C4-2B (cell line): Measurements from ENCODE around the gene MATN1.

Source experiments
- ZFX ChIP-seq: fragments of 450-650 bp; IDR thresholded peaks from 2 replicates; pipeline ENCODE4 v1.6.1; 2017
- TF ChIP-seq, protein P1 (sequence below): fragments of 450-650 bp; conservative IDR thresholded peaks from 2 replicates; pipeline ENCODE4 v1.5.1; 2017; ENCODE audit warnings: mild to moderate bottlenecking

- TF ChIP-seq, protein P1, sequence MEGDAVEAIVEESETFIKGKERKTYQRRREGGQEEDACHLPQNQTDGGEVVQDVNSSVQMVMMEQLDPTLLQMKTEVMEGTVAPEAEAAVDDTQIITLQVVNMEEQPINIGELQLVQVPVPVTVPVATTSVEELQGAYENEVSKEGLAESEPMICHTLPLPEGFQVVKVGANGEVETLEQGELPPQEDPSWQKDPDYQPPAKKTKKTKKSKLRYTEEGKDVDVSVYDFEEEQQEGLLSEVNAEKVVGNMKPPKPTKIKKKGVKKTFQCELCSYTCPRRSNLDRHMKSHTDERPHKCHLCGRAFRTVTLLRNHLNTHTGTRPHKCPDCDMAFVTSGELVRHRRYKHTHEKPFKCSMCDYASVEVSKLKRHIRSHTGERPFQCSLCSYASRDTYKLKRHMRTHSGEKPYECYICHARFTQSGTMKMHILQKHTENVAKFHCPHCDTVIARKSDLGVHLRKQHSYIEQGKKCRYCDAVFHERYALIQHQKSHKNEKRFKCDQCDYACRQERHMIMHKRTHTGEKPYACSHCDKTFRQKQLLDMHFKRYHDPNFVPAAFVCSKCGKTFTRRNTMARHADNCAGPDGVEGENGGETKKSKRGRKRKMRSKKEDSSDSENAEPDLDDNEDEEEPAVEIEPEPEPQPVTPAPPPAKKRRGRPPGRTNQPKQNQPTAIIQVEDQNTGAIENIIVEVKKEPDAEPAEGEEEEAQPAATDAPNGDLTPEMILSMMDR: no peak
- TF ChIP-seq ZFX: no peak
Measured at GRCh38 chr1:30705698-30706097, 17.7 kb downstream of the MATN1 start.
